ENCODE results near the gene C1orf74.
"Not testable (repeated sequence)": the region's sequence is repeated elsewhere in the genome, so short reads cannot be mapped to it uniquely, and the experiment has no call there.

The C1orf74 gene

GRCh38 chr1:209802117-209802779 lies 17.9 kb upstream of the C1orf74 start:
- no peak overlapping the region for H3K4me3 ChIP-seq (ENCODE audit: low read depth, low read length)
- no peak for DNase-seq (ENCODE audit: low read depth)
- in situ Hi-C loops (cut with HindIII; ENCODE audit: low sequenced_read_pairs), result no loop called here
- TF ChIP-seq CTCF (IDR thresholded peaks at IDR 0.05; ENCODE audit: low read depth, low read length, missing control alignments), result no peak

GRCh38 chr1:209800984-209801834 lies 16.9 kb upstream of the C1orf74 start:
- in situ Hi-C loops (cut with HindIII; ENCODE audit: low sequenced_read_pairs), result no loop called here
- TF ChIP-seq CTCF (IDR thresholded peaks at IDR 0.05; ENCODE audit: low read depth, low read length, missing control alignments), result no peak
- H3K4me3 ChIP-seq (ENCODE audit: low read depth, low read length), result no peak overlapping the region
- DNase-seq (ENCODE audit: low read depth), result no peak

- in situ Hi-C loops (cut with HindIII; ENCODE audit: low sequenced_read_pairs), result no loop called here
- no peak for DNase-seq (ENCODE audit: low read depth)
- no peak for TF ChIP-seq CTCF (IDR thresholded peaks at IDR 0.05; ENCODE audit: low read depth, low read length, missing control alignments)
- no peak overlapping the region for H3K4me3 ChIP-seq (ENCODE audit: low read depth, low read length)
These were observed 13.8 kb upstream of the C1orf74 start for GRCh38 chr1:209797978-209798639.

GRCh38 chr1:209793711-209794110 lies 9.4 kb upstream of the C1orf74 start:
- H3K4me3 ChIP-seq (ENCODE audit: low read depth, low read length); in situ Hi-C loops (cut with HindIII; ENCODE audit: low sequenced_read_pairs); DNase-seq (ENCODE audit: low read depth): not testable (repeated sequence)

GRCh38 chr1:209791920-209792319 lies 7.6 kb upstream of the C1orf74 start:
- no peak overlapping the region for H3K4me3 ChIP-seq (ENCODE audit: low read depth, low read length)
- TF ChIP-seq CTCF (IDR thresholded peaks at IDR 0.05; ENCODE audit: low read depth, low read length, missing control alignments), result no peak
- DNase-seq (ENCODE audit: low read depth), result no peak
- in situ Hi-C loops (cut with HindIII; ENCODE audit: low sequenced_read_pairs), result no loop called here

GRCh38 chr1:209790286-209791193 lies 6.2 kb upstream of the C1orf74 start:
- no peak for DNase-seq (ENCODE audit: low read depth)
- TF ChIP-seq CTCF (IDR thresholded peaks at IDR 0.05; ENCODE audit: low read depth, low read length, missing control alignments), result no peak
- in situ Hi-C loops (cut with HindIII; ENCODE audit: low sequenced_read_pairs), result no loop called here

More at GRCh38 chr1:209790286-209791193, 6.2 kb upstream of the C1orf74 start:
- H3K4me3 ChIP-seq (ENCODE audit: low read depth, low read length), result no peak overlapping the region

Data from astrocyte of the cerebellum (primary cell).